CD4-positive, alpha-beta T cell treated with Interleukin-4 for 1 hour (primary cell): ENCODE results near the gene NMNAT3.
"Not testable (repeated sequence)": the region's sequence is repeated elsewhere in the genome, so short reads cannot be mapped to it uniquely, and the experiment has no call there.

Experiments
- DNase-seq, 2 donors: peaks; one replicate each; pipeline ENCODE4 v3.0.0-alpha.2; 2020 to 2022

The NMNAT3 gene

DNA sequence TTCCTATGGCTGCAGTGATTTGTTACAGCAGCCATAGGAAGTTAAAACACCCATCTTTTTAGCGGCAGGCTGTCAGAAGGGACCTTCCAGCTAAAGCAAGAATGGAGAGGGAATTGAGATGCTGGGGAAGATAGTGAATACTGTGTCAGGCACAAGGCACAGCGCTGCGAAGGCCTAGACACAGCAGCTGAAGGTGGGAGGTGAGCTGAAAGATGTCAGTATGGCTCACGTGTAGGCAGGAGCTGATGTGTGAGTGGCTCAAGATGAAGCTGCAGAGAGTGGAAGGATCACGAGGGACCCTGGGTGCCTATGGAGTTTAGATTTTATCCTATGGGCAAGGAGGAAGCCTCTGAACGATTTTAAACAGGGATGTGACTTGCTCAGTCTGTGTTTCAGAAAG, 44.3 kb downstream of the NMNAT3 start:
- no peak for DNase-seq

DNA sequence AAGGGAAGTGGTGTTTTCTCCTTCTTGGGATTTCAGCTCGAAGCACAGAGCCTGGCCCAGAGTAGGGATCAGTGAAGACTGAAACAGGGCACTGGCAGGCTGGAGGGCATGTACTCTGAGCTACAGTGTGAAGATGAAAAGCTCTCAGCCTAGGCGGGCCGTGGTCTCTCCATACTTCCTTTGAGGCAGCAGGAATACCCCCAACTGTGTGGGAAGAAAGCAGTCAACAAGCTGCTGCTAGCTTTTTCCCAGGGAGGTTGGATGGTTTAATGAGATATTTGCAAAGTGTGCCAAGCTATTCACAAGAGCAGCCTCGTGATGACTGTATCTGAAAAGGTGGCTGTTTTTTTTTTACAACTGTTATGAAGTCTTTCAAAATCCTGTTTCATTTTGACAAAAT, 47.2 kb downstream of the NMNAT3 start:
- DNase-seq, result no peak

DNA sequence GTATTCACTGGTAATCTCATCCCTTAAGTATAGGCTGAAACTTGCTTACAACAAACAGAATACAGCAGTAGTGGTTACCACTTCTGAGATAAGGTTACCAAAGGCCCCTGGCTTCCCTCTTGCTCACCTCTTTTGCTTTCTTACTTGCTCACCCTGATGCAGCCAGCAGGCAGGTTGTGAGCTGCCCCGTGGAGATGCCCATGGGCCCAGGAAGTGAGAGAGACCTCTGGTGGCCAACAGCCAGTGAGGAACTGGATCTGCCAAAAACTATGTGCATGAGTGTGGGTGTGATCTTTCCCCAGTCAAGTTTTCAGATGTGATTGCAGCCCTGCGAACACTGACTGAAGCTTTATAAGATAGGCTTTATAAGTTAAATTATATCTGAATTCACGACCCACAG, 48.7 kb downstream of the NMNAT3 start:
- DNase-seq, result peak in 1 of 2 donors; percentile 28

DNA sequence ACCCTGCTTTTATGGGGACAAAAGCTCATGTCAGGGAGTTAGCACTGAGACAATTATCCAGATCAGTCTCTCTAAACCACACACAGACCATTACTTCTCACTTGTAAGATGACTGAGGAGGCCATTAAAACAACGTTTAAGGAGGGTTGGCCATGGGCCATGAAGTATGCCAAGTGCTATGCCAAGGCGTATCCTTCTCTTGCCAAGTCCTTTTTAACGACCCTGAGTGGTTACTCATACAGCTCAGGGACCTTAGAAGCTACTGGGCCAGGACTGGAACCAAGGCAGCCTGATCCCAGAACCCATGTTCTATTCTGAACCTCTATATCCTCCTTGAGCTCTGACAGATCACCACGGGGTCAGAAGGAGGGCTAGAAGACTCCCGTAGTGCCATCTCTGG, 50.0 kb downstream of the NMNAT3 start:
- no peak for DNase-seq

DNA sequence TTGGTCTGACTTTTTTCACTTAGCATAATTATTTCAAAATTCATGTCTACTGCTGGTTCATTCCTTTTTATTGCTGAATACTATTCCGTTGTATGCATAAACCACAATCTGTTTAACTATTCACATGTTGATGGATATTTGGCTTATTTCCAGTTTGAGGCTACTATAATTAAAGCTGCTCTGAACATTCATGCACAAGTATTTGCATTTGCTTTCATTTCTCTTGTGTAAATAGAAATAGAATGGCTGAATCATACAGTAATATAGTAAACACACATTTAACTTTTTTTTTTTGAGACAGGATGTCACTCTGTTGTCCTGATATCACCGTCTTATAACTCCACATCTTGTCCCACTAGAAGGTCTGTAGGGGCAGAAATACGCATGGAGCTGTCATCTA, 57.3 kb downstream of the NMNAT3 start:
- DNase-seq, result no peak

DNA sequence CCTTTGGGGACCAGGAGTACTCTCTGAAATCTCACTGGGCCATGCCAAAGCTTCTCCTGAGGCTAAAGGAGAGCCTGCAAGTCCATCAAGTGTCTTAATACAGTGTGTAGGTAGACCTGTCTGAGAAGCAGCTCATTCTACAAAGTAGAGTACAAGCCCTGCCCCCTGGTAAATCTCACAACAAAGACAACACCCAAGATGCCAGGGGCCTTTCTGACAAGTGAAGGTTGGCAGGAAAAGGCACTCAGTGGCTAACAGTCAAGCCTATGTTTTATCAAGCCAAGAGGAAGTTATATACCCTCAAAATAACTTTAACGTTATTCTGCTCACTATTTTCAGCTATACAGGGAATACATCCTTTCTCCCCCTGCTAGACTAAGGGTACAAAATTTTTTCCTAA, 58.3 kb downstream of the NMNAT3 start:
- DNase-seq, result no peak

DNA sequence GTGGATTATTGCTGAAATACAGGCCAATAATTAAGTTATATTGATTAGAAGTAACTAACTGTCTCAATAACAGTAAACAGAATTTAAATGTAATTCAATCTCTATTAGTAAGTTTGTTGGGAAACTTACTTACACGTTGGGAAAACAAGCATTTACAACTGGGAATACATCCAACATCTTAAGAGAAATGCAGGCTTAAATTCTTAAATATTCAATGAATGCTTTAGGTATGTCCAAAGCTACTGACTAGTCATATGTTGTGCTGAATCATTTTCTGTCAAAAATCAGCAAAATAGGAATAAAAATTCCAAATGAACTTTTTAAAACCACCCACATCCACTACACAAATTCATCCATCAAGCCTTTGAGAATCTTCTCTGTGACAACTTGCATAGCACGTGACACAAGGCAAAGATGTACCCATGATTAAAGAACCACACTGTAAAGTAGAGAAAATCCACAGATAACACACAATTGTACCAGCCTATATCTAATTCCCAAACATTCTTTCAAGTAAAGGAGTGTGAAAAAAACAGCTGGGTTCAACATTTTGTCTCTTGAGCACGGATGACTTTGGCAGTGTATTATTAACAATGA, 60.0 kb downstream of the NMNAT3 start:
- DNase-seq, result no peak

DNA sequence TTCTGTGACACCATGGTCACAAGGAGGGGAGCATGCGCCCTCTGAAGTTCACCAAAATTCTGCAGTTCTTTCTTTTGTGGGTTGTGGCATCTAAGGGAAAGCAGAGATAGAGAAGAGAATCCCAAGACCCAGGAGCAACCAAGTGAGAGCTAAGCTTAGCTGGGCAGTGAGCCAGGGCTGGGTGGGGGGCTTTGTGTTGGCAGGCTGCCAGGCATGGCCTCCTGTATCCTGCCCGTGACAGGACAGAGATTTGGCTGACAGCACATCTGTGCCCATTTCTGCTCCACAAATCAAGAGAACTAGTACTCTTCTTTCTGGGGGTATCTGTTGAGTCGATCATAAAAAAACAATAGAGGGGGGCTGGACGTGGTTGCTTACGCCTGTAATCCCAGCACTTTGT, 66.2 kb downstream of the NMNAT3 start:
- DNase-seq, result no peak

DNA sequence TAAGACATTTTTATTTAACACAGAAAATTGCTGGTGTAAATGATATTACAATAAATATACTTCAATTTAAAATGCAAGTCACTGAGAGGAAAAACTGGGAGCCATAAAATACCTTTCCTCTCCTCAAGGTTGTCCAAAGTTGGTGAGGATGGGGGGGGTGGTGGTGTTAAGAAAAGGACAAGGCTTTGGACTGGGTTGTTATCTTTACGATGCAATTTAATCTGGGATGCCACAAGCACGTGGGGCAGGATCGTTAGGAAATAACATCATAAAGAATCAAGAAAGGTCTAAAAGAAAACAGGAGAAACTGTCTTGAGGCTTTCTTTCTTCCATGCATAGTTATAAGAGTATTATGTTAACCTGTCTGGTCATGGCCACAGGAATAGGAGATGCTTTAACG, 66.9 kb downstream of the NMNAT3 start:
- no peak for DNase-seq

DNA sequence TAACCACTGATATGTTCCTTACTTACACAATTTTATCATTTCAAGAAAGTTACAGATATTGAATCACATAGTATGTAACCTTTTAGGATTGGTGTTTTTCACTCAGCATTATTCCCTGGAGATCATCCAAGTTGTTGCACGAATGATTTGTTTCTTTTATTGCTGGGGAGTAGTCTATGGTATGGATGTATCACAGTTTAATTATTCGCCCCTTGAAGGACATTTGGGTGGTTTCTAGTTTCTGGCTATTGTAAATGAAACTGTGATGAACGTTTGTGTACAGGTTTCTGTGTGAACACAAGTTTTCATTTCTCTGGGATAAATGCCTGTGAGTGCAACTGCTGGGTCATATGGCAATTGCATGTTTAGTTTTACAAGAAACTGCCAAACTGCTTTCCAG, 68.8 kb downstream of the NMNAT3 start:
- DNase-seq, result no peak

DNA sequence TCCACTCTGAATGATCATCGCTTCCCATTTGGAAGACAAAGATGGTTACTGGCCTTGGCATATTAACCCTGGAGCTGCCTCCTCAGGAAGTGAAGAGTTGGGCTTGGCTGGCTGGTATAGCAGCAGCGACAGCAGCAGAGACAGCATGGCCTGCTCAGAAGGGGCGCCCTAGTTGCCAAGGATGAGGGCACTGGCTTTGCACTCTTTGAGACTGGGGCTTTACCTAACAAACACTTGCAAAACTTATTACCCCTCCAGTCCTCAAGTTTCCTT, 69.7 kb downstream of the NMNAT3 start:
- DNase-seq, result no peak

DNA sequence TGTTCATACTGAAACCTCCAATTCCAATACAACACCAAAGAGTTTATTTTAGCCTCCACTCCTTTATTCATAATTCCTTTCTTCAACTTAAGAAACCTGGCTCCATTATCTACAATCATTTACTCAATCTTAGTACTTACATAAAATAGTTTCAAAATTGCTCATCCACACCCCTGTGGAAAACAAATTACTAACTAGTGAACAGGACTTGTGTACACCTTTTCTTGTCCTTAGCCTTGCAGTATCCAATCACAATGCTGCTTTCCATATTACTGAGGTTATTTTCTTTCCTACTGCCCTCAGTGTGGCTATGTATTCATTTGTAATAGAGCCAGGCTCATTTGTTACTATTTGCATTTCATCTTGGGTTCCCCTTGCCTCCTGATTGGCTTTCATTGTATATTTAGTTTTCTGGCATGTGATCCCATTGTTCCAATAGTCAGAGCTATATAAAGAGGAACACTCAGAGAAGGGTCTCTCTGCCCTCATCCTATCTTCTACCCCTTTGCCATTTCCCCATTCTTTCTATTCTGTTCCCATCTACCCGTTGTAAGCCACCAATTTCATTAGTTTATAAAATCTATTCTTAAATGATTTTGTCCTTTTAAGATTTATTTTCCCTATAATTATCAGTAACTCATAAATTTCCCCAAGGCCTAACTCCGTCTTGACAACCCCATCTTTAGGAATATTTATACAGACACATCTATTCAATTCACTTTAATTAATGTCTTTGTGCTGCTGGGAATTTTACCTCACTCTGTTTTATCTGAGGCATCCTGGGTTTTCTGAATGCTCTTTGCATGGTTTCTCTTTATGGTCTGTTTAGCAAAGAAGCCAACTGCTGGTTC, 70.3 kb downstream of the NMNAT3 start:
- DNase-seq, result no peak

DNA sequence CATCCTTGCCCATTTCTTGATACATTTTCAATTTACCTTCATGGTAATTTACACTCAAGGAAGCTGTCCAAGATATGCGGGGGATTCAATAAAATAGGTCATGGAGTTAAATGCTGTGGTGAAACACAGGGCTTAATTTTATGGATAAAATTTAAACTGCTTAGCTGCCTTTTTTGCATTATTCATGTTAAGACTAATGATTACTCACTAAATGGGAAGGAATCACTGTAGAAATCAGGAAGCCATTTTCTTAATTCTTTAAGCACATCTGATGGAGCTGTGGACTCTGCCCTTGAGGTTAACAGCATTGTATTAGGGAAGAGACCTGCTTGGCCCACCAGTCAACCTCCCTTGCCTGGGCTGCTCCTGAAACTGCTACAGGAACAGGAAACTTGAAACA, 75.8 kb downstream of the NMNAT3 start:
- DNase-seq, result no peak

DNA sequence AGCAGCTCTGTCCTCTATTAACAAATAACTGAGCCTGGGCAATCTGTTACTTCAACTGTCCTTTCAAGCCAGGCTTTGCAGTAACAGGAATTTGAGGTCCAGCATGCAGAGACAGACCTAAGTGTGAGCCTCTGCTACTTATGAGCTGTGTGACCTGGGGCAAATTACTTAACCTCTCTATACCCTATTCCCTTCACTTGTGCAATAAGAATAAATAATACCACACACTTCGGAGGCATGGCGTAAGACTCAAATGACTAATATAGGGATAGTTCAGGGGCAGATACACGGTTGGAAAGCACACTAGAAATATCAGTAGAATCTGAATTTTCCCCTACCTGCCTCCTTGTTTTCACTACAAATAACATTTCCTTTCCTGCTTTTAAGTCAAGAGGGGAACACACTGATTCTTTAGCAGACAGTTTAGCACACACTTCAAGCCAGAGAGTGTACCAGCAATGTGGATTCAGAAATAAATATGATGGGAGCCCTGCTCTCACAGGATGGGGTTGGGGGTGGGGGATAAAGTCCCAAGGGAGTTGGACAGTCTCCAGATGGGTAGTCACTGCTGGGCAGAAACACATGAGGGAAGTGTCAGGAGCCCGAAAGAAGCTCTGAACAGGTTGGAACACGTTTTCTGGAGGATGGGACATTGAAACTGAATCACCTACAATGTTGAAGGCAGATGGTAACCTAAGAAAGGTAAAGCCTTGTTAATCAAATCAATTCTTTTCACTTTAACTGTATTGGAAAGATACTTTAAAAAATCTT, 76.4 kb downstream of the NMNAT3 start:
- DNase-seq, result no peak

DNA sequence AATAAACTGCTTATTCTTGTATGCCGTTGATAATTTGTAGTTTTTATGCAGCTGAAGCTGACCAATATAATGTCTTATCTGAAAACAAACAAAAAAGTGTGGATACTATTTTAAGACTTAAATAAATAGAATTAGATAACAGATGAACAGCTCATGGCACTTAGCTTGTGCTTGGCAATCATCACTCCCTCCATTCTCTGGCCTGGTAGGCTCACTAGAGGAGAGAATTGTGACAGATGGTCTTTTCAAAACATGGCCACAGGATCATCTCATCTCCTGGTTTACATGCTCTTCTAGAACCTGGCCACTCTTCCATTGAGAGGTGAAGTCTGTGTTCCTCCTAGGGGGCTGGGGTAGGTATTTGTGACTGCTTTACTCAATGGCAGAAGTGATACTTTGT, 79.8 kb downstream of the NMNAT3 start:
- no peak for DNase-seq

DNA sequence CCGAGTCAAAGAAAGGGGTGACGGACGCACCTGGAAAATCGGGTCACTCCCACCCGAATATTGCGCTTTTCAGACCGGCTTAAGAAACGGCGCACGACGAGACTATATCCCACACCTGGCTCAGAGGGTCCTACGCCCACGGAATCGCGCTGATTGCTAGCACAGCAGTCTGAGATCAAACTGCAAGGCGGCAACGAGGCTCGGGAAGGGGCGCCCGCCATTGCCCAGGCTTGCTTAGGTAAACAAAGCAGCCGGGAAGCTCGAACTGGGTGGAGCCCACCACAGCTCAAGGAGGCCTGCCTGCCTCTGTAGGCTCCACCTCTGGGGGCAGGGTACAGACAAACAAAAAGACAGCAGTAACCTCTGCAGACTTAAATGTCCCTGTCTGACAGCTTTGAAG, 86.6 kb downstream of the NMNAT3 start:
- not testable (repeated sequence) for DNase-seq

DNA sequence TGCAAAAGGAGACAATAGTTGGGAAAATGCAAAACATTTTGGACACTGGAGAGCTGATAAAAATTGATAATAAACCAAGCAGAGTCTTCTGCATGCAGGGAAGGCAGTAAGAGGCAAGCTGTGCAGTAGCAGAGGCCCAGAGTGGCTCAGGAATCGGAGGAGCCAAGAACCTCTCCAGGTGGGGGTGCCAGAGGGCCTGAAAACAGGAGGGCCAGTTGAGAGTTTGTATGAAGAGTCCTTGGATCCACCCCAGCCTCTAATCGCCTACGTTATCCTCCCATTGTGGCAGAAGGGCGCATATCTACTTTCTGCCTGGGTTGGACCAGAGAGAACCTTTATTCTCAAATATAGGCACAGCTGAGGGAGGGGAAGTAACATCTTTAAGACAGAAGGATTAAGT, 89.3 kb downstream of the NMNAT3 start:
- DNase-seq, result no peak

DNA sequence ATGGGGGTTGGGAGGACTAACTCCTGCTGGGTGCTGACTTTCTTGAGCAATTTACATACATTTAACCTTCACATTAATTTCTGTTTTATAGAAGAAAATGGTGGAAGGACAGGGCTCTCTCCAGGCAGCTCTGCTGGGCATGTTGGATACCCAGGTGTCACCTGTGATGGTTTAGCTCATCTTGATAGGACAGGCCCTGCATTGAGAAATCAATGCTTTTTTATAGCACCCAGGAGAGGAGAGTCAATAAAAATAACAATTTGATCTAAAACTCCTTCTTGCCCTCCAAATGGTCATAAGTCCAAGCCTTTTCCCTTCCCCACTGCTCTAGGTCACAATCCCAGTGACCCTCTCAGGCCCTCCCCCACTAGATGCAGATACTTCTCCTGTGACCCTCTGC, 90.0 kb downstream of the NMNAT3 start:
- DNase-seq, result no peak

DNA sequence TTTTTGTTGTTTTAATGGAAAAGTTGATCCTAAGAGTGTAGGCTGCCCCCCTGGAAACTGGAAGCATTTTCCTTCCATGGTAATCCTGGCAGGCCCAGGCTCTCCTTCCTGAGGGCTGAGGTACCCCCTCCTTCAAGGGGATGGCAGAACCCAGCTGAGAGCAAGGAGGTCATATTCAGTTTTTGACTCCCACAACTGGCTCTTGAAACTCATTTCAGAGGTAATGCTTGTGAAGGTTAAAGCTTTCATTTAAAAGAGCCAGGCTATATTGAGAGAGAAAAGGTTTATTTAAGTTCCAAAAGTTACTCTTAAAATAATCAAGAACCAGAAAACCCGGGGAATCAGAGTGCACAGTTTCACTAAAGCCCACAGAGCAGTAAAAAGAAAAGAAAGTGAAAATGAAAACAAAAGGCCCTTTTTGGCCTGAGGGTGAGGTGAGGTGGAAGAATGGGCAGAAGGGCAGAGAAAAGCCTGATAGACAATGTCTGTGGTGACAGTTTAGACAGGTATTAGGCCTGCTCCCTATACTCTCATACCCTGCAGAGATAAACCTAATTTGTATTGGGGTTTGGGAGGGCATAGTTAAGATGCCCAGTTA, 91.3 kb downstream of the NMNAT3 start:
- no peak for DNase-seq

DNA sequence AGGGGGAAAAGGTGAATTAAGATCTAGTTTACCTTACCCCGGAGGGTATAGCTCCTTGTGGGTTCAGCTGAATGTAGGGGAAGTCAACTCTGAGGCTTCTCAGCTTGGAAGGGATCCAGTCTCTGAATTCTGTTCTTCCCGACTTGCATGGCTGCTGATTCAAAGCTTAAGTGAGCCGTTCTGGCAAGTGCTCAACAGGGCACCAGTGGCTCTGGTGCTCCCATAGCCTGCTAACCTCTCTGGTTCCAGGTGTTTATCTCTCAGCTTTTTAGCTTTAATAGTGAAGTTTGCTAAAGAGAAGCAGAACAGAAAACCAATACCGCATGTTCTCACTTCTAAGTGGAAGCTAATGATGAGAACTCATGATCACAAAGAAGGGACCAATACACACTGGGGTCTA, 92.0 kb downstream of the NMNAT3 start:
- no peak for DNase-seq

DNA sequence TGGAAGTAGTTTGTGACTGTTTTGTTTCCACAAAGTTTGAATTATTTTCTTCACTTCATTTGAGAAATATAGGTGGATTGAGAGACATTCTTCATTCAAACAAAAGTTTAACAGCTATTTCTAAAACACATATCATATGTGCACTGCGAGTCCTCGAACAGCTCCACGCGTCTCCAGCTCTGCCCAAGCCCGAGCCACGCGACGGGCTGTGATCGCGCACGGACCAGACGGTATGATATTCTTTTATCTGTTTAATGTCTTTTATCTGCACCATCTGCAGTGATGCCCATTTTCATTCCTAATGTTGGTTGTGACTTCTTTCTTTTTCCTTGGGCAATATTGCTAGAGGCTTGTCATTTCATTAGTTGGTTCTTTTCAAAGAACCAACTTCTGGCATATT, 94.1 kb downstream of the NMNAT3 start:
- not testable (repeated sequence) for DNase-seq

DNA sequence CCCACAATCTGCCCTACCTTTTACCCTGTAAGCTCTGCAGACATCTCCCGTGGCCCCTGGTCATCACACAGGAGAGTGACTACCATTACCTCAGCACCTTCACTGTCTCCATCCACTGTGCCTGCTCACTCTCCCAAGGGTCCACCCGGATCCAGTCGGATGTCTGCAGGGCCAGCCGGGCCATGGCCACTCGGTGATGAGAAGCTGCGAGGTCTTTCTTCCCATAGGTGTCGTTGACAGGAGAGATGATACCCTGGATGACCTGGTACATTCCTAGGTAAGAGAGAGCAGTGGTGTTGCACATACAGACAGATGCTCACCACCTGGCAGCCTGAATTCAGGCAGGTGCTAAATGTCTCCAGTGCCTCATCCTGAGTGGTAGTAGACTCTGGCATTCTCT, 99.0 kb downstream of the NMNAT3 start:
- DNase-seq, result no peak

DNA sequence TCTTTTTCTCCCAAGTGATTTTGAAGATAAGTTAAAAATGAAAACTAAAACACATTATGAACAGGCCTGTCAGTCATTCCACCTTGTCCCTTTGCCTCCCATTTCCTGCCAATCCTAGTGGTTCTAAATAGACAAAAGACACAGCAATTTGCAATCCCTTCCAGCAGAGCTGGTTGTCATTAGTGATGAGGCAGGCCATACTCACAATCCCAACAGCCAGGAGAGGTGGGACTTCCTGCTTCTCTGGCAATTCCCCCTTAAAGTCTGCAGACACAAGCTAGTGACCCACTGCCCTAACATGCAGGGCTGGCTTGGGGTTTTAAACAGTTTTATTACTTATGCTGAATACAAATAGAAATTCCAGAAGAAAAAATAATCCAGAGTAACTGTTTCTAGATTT, 99.9 kb downstream of the NMNAT3 start:
- no peak for DNase-seq

DNA sequence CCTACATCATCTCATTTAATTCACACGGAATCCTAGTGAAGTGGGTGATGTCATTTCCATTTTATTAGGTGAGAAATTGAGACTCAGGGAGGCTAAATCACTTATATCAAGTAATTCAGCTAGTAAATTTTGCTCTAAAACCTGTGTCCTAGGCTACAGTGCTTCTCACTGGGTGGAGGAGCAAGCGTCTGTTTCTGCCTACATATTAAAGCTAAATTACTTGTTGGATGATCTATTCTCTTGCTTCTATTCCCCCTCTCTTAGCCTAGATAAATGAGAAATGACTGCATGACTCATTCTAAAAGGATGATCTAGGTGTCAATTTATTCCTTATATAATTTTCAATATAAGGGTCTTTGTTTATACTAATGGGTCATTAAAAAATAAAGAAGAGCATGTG, 100.4 kb downstream of the NMNAT3 start:
- DNase-seq, result no peak
